GM12878 (cell line): ENCODE data around the gene CKAP5. TPM values are rescaled to one million over a fixed set of nuclear protein-coding genes. Genes with fewer than 3 reads are reported as not detected.

ENCODE experiments used
- ATAC-seq: fragments of 200-7000 bp; cut with Tn5 transposase; 3 replicates; pipeline ENCODE4 v1.9.1; 2020; ENCODE audit warnings: mild to moderate bottlenecking, moderate library complexity
- BruUV-seq: library from RNA; stranded (reverse); fragments of 400-500 nt; replicated peaks from 2 replicates; lab custom pipeline; 2021; lab: Mats Ljungman, UMichigan
- CTCF ChIA-PET: fragments of 300-600 bp; sonication (Branson Sonifier 250); formaldehyde crosslinking; extraction: SDS; loops from one replicate; lab custom pipeline; 2021; ENCODE audit warnings: inconsistent platforms; lab: Yijun Ruan, JAX
- POLR2A ChIA-PET: fragments of 350-600 bp; formaldehyde crosslinking; extraction: SDS; loops from one replicate; lab custom pipeline; 2021; ENCODE audit warnings: inconsistent platforms; lab: Charles Lee
- RAD21 ChIA-PET: fragments of 300-600 bp; sonication (Branson Sonifier 250); formaldehyde crosslinking; loops from one replicate; lab custom pipeline; 2023; ENCODE audit warnings: antibody characterized with exemption; ENCODE audit not compliant: unreplicated experiment; lab: Charles Lee
- SMC1A ChIA-PET: fragments of 300-600 bp; sonication (Branson Sonifier 250); formaldehyde crosslinking; loops from one replicate; lab custom pipeline; 2023; ENCODE audit not compliant: unreplicated experiment, uncharacterized antibody; lab: Charles Lee
- DNase-seq: peaks from one replicate; pipeline ENCODE4 v3.0.0-alpha.2; 2011; ENCODE audit warnings: low read depth, low spot score
- FAIRE-seq: peaks from 3 replicates; lab custom pipeline; 2011; peaks lifted over from hg19 to GRCh38; lab: Jason Lieb, UNC
- H2AFZ ChIP-seq: 2 replicates; pipeline ENCODE4 v1.6.0; 2011; ENCODE audit warnings: low read depth, low read length, control low read depth; ENCODE audit not compliant: control insufficient read depth
- H3K27ac ChIP-seq: 2 replicates; pipeline ENCODE4 v1.5.1; 2011; ENCODE audit warnings: control low read depth; ENCODE audit not compliant: control insufficient read depth, insufficient read depth
- H3K27me3 ChIP-seq, 2 experiments: replicated peaks in 1 of 2; 2 replicates each; pipeline versions ENCODE4 v1.6.0 to v1.6.1; 2011; ENCODE audit warnings: low read length in 1 of 2; ENCODE audit not compliant: control insufficient read depth in 2 of 2, insufficient read depth in 2 of 2
- H3K36me3 ChIP-seq, 2 experiments: 2 replicates each; pipeline ENCODE4 v1.5.1; 2011; ENCODE audit warnings: low read length in 1 of 2; ENCODE audit not compliant: control insufficient read depth in 2 of 2, insufficient read depth in 2 of 2
- H3K4me1 ChIP-seq: 2 replicates; pipeline ENCODE4 v1.6.1; 2011; ENCODE audit warnings: mild to moderate bottlenecking, low read length, moderate library complexity, mixed read lengths; ENCODE audit not compliant: control insufficient read depth, insufficient read depth
- H3K4me2 ChIP-seq: 2 replicates; pipeline ENCODE4 v1.6.0; 2011; ENCODE audit warnings: control low read depth; ENCODE audit not compliant: control insufficient read depth, insufficient read depth
- H3K4me3 ChIP-seq: fragments of 200-600 bp; sonication (generic); 2 replicates; pipeline ENCODE4 v1.5.1; 2016
- H3K79me2 ChIP-seq: 2 replicates; pipeline ENCODE4 v1.6.0; 2011; ENCODE audit warnings: low read length; ENCODE audit not compliant: control insufficient read depth, insufficient read depth
- H3K9ac ChIP-seq: 2 replicates; pipeline ENCODE4 v1.8.0; 2011; ENCODE audit warnings: low read length, control low read depth, mixed read lengths; ENCODE audit not compliant: control insufficient read depth, insufficient read depth
- H3K9me3 ChIP-seq: replicated peaks from 3 replicates; pipeline ENCODE4 v1.5.1; 2011; ENCODE audit warnings: mild to moderate bottlenecking, low read length; ENCODE audit not compliant: control insufficient read depth, insufficient read depth
- H4K20me1 ChIP-seq: 2 replicates; pipeline ENCODE4 v1.6.0; 2011; ENCODE audit not compliant: control insufficient read depth, insufficient read depth
- FOS ChIP-seq: IDR thresholded peaks from 3 replicates; pipeline ENCODE4 v1.6.1; 2011; ENCODE audit warnings: borderline replicate concordance; ENCODE audit not compliant: insufficient read length; ENCODE audit errors: extremely low read depth
- HDGF ChIP-seq: fragments of 450-650 bp; IDR thresholded peaks from 2 replicates; pipeline ENCODE4 v1.6.1; 2016; ENCODE audit warnings: antibody characterized with exemption
- HSF1 ChIP-seq: fragments of 150-350 bp; IDR thresholded peaks from 2 replicates; pipeline ENCODE4 v1.6.1; 2014; ENCODE audit warnings: mild to moderate bottlenecking, low read depth, low read length
- IRF5 ChIP-seq: fragments of 450-650 bp; IDR thresholded peaks from 2 replicates; pipeline ENCODE4 v1.6.1; 2017; ENCODE audit warnings: borderline replicate concordance
- KAT2A ChIP-seq: conservative IDR thresholded peaks from 2 replicates; pipeline ENCODE4 v1.6.1; 2011; ENCODE audit warnings: low read depth, low read length; ENCODE audit not compliant: control insufficient read depth
- KDM1A ChIP-seq: fragments of 200-600 bp; sonication (generic); IDR thresholded peaks from 2 replicates; pipeline ENCODE4 v1.6.1; 2016; ENCODE audit warnings: borderline replicate concordance
- MYB ChIP-seq: fragments of 150-350 bp; IDR thresholded peaks from 2 replicates; pipeline ENCODE4 v1.6.1; 2014; ENCODE audit warnings: mild to moderate bottlenecking, low read depth, low read length, borderline replicate concordance
- NFXL1 ChIP-seq: fragments of 450-650 bp; IDR thresholded peaks from 2 replicates; pipeline ENCODE4 v1.6.1; 2017; ENCODE audit warnings: antibody characterized with exemption, mild to moderate bottlenecking, borderline replicate concordance
- REST ChIP-seq: IDR thresholded peaks from 2 replicates; pipeline ENCODE4 v1.6.1; 2012; ENCODE audit warnings: mild to moderate bottlenecking, low read depth, low read length
- SRF ChIP-seq, 2 experiments: IDR thresholded peaks; 2 replicates each; pipeline ENCODE4 v1.6.1; 2011; ENCODE audit warnings: low read depth in 2 of 2, low read length in 2 of 2, mild to moderate bottlenecking in 1 of 2, moderate library complexity in 1 of 2
- STAT3 ChIP-seq: IDR thresholded peaks from 2 replicates; pipeline ENCODE4 v1.6.1; 2011; ENCODE audit warnings: low read depth, low read length, improper control_type of control experiment
- ZNF217 ChIP-seq: fragments of 450-650 bp; IDR thresholded peaks from 2 replicates; pipeline ENCODE4 v1.6.1; 2017; ENCODE audit warnings: antibody characterized with exemption, mild to moderate bottlenecking
- WGBS: methylation state at CpG from one replicate; pipeline ENCODE4 v1.1.6; 2016; ENCODE audit warnings: low lambda C conversion rate; ENCODE audit not compliant: insufficient replicate concordance, insufficient coverage; ENCODE audit errors: missing lambda C conversion rate; 5-methylcytosine and 5-hydroxymethylcytosine counted together
- in situ Hi-C: fragments of 300-500 bp; cut with MboI; formaldehyde crosslinking; loops from 9 replicates; pipeline ENCODE4 v1.14.3; 2018; ENCODE audit warnings: mixed read lengths
- intact Hi-C: fragments of 100-400 bp; cut with micrococcal nuclease; formaldehyde crosslinking; loops from one replicate; pipeline ENCODE4 v1.14.2; 2022; ENCODE audit not compliant: unreplicated experiment
- polyA plus RNA-seq, 11 experiments: library from polyadenylated mRNA; depleted of rRNA in 4 of 11; unstranded in 6 of 11; stranded (reverse) in 5 of 11; fragments of >200 nt; fragmentation: Nextera tagmentation in 4 of 11; fragmentation: Illumina TruSeq in 1 of 11; extraction: Ambion mirVana in 4 of 11; extraction: Trizol in 1 of 11; gene quantifications; 1 replicate in 1 of 11; 2 replicates in 10 of 11; pipeline versions ENCODE4 v1.2.1 to v1.2.3, GENCODE V29; 2011 to 2016; ENCODE audit warnings: inconsistent platforms in 2 of 11, missing spikeins in 2 of 11, low read depth in 1 of 11
- total RNA-seq, 4 experiments: library from RNA; depleted of rRNA in 3 of 4; stranded (reverse); fragments of >200 nt in 3 of 4; fragmentation: Illumina TruSeq in 1 of 4; extraction: Trizol in 1 of 4; gene quantifications; 2 replicates each; pipeline versions ENCODE4 v1.2.1 to v1.2.3, GENCODE V29; 2013 to 2021

The CKAP5 gene
- total and polyA plus RNA-seq, 10 of the 15 experiments (the other 5 are each of a cell fraction or from before 2014, with no cell fraction given): 20.1 to 161 (median 79.8) TPM

- ChIA-PET RAD21 (interaction anchor here (0.6 to 1.3 kb wide), 6 partner anchors 107 to 548 kb away, joined by 3 to 5 read pairs (median 4); partner anchors contain the start of genes ACP2 and AMBRA1), CTCF (interaction anchor here (0.5 to 1.5 kb wide), 5 partner anchors 82 to 219 kb away, joined by 3 to 9 read pairs (median 3); partner anchors contain the start of genes AMBRA1 and ATG13), SMC1A (interaction anchor here (1.2 to 1.5 kb wide), 3 partner anchors 13 to 140 kb away, joined by 3 to 7 read pairs (median 3); no protein-coding TSS in a partner anchor), POLR2A (interaction anchor here (0.8 to 1.1 kb wide), 4 partner anchors 28 to 140 kb away, joined by 3 to 4 read pairs (median 3); partner anchors contain the start of gene ATG13)
- in situ Hi-C loops (no loop called here), intact Hi-C loops (no loop called here)
- H3K36me3 ChIP-seq: peaks cover 12 to 20% of the 10 kb centered on the region in 2 experiments; a peak in 3 of 4 replicates
- FAIRE-seq: peak; percentile 99
- H3K4me3 ChIP-seq: peak within 1 kb of the TSS; percentile 92
- peak within 1 kb of the TSS; percentile 98 for H2AFZ ChIP-seq
- H3K9me3 ChIP-seq: no peaks in the 10 kb centered on the region
- H3K4me1 ChIP-seq: peaks cover 4% of the 10 kb centered on the region
- ATAC-seq: peak; percentile 98
- under 1% methylated on average over 36 of the region's 44 CpGs for WGBS
- peak; percentile 96 for DNase-seq
- peak within 1 kb of the TSS; percentile 93 for H3K9ac ChIP-seq
- H4K20me1 ChIP-seq: no peaks in the 10 kb centered on the region; the same call in 1 of the 2 replicates
- H3K4me2 ChIP-seq: peak within 1 kb of the TSS; percentile 63
- no TSS peak for BruUV-seq
- peak within 1 kb of the TSS; percentile 99 for H3K27ac ChIP-seq
- no peaks in the 10 kb centered on the region for H3K27me3 ChIP-seq
- H3K79me2 ChIP-seq: peaks cover 27% of the 10 kb centered on the region
- peak; percentile 62; the same call in 1 of the 2 replicates for TF ChIP-seq HSF1
- TF ChIP-seq NFXL1: no peak
- no peak for TF ChIP-seq FOS
- TF ChIP-seq KDM1A: no peak
- peak; percentile 39; the same call in 1 of the 2 replicates for TF ChIP-seq IRF5
- no peak for TF ChIP-seq KAT2A
- 0 out of 2 replicates have a peak, but pooled peaks have one; percentile 67 for TF ChIP-seq STAT3
- peak; percentile 78 for TF ChIP-seq HDGF
- peak; percentile 99 to 100 for TF ChIP-seq SRF (IDR thresholded peaks at IDR 0.05; ENCODE audit: low read depth in 2 of 2, low read length in 2 of 2)
- 0 out of 2 replicates have a peak, but pooled peaks have one; percentile 28 for TF ChIP-seq REST
- no peak for TF ChIP-seq MYB
- TF ChIP-seq ZNF217: peak; percentile 38; the same call in 1 of the 2 replicates
Measured at GRCh38 chr11:46700241-46701077, 145.6 kb downstream of the CKAP5 start, which contains the start of the genes ARHGAP1 and ZNF408. Gene ARHGAP1, minus strand, starts transcription at chr11:46700619. Its CDS starts 4,512 bp downstream, at chr11:46696107. Gene ZNF408, plus strand, starts transcription at chr11:46701031. Its CDS starts 17 bp downstream, at chr11:46701048.
